HepG2 (cell line): ENCODE measurements around the gene PRSS27. TPM values are rescaled to one million over a fixed set of nuclear protein-coding genes. Genes with fewer than 3 reads are reported as not detected.
A peak's percentile ranks its signal among the peaks of the same experiment; 100 is the strongest.

ENCODE experiments used
- ATF3 ChIP-seq: sonication (generic); formaldehyde crosslinking; IDR thresholded peaks from 2 replicates; pipeline ENCODE4 v1.4.0; 2020; ENCODE audit warnings: missing genetic modification reagents
- CAMTA2 ChIP-seq: sonication (generic); formaldehyde crosslinking; IDR thresholded peaks from 2 replicates; pipeline ENCODE4 v1.4.0; 2020; ENCODE audit warnings: mild to moderate bottlenecking, missing genetic modification reagents, borderline replicate concordance
- ELK4 ChIP-seq: sonication (generic); formaldehyde crosslinking; IDR thresholded peaks from 2 replicates; pipeline ENCODE4 v1.9.0; 2021; ENCODE audit warnings: missing genetic modification reagents, borderline replicate concordance
- FOSL2 ChIP-seq: sonication (generic); formaldehyde crosslinking; IDR thresholded peaks from 2 replicates; pipeline ENCODE4 v1.4.0; 2020; ENCODE audit warnings: missing genetic modification reagents
- HNF1A ChIP-seq, 2 experiments: sonication (generic) in 1 of 2; formaldehyde crosslinking in 1 of 2; IDR thresholded peaks; 2 replicates each; pipeline versions ENCODE4 v1.4.0 to v1.6.1; 2016 to 2020; ENCODE audit warnings: borderline replicate concordance in 1 of 2, low read depth in 1 of 2, mild to moderate bottlenecking in 1 of 2, missing genetic modification reagents in 1 of 2
- KLF16 ChIP-seq, 2 experiments: sonication (generic) in 1 of 2; formaldehyde crosslinking in 1 of 2; IDR thresholded peaks; 2 replicates each; pipeline versions ENCODE4 v1.6.1 to v1.8.0; 2016 to 2023; ENCODE audit warnings: missing genetic modification reagents in 2 of 2, missing compliant biosample characterization in 1 of 2
- SAP130 ChIP-seq: IDR thresholded peaks from 2 replicates; pipeline ENCODE4 v1.6.1; 2016; ENCODE audit warnings: low read depth
- ZFP36 ChIP-seq: fragments of 150-350 bp; IDR thresholded peaks from 2 replicates; pipeline ENCODE4 v1.6.1; 2018; ENCODE audit warnings: borderline replicate concordance, low read length, low read depth; ENCODE audit not compliant: partially characterized antibody
- ZHX2 ChIP-seq, 2 experiments: sonication (generic) in 1 of 2; formaldehyde crosslinking in 1 of 2; IDR thresholded peaks; 2 replicates each; pipeline versions ENCODE4 v1.6.1 to v1.9.0; 2014 to 2022; ENCODE audit warnings: antibody characterized with exemption in 1 of 2, borderline replicate concordance in 1 of 2, inconsistent platforms in 1 of 2, low read depth in 1 of 2, missing genetic modification reagents in 1 of 2
- ZSCAN12 ChIP-seq: sonication (generic); formaldehyde crosslinking; IDR thresholded peaks from 2 replicates; pipeline ENCODE4 v1.9.0; 2021; ENCODE audit warnings: mild to moderate bottlenecking, missing genetic modification reagents
- ZSCAN29 ChIP-seq: sonication (generic); formaldehyde crosslinking; conservative IDR thresholded peaks from 2 replicates; pipeline ENCODE4 v1.4.0; 2020; ENCODE audit warnings: mild to moderate bottlenecking, missing genetic modification reagents
- ZZZ3 ChIP-seq: sonication (generic); formaldehyde crosslinking; IDR thresholded peaks from 2 replicates; pipeline ENCODE4 v1.4.0; 2020; ENCODE audit warnings: missing genetic modification reagents, mild to moderate bottlenecking, borderline replicate concordance
- polyA plus RNA-seq, 8 experiments: library from polyadenylated mRNA; depleted of rRNA in 3 of 8; stranded (reverse) in 7 of 8; unstranded in 1 of 8; fragments of >200 nt; fragmentation: Illumina TruSeq in 4 of 8; extraction: Trizol in 4 of 8; gene quantifications; 2 replicates each; pipeline versions ENCODE4 v1.2.1 to v1.2.3, GENCODE V29; 2011 to 2016; ENCODE audit warnings: low read depth in 4 of 8, missing spikeins in 1 of 8, mixed read lengths in 1 of 8; ENCODE audit not compliant: insufficient read depth in 1 of 8
- total RNA-seq, 5 experiments: library from RNA; depleted of rRNA; stranded (reverse); fragments of >200 nt; fragmentation: Illumina TruSeq; extraction: Trizol; gene quantifications; 2 replicates each; pipeline ENCODE4 v1.2.3, GENCODE V29; 2016; ENCODE audit warnings: low read depth in 1 of 5

PRSS27 gene
- total and polyA plus RNA-seq, 2 of the 13 experiments (the other 11 are each of a cell fraction or from before 2014, with no cell fraction given) = 0.20 to 0.73 TPM

- TF ChIP-seq ATF3 (CRISPR knock-in tag) (peak; percentile 70), HNF1A (IDR thresholded peaks at IDR 0.05; ENCODE audit: low read depth) (no peak), HNF1A (CRISPR knock-in tag; IDR thresholded peaks at IDR 0.05; ENCODE audit: borderline replicate concordance) (peak; percentile 46; the same call in 1 of the 2 replicates), FOSL2 (CRISPR knock-in tag) (peak; percentile 49), KLF16 (CRISPR knock-in tag; IDR thresholded peaks at IDR 0.05) (peak in 1 of 2 experiments; percentile 71; a peak in 2 of 4 replicates), ZHX2 (IDR thresholded peaks at IDR 0.05; ENCODE audit: low read depth) (peak; percentile 91), ZHX2 (CRISPR knock-in tag; IDR thresholded peaks at IDR 0.05; ENCODE audit: borderline replicate concordance) (no peak), ZZZ3 (CRISPR knock-in tag) (no peak), CAMTA2 (CRISPR knock-in tag) (no peak), ZFP36 (no peak), ZSCAN12 (CRISPR knock-in tag) (no peak), ZSCAN29 (CRISPR knock-in tag) (no peak), SAP130 (peak; percentile 62), ELK4 (CRISPR knock-in tag) (no peak)
Observed at GRCh38 chr16:2720719-2721633, 952 bp upstream of the PRSS27 start (continued).
